Lung (tissue), 4 donors: ENCODE results near the gene ZNF780B. TPM values are rescaled to one million over a fixed set of nuclear protein-coding genes. Genes with fewer than 3 reads are reported as not detected.

Source experiments
- polyA plus RNA-seq, 2 donors: library from polyadenylated mRNA; stranded (reverse); fragments of 200-250 nt; gene quantifications; one replicate each; pipeline ENCODE4 v1.2.1, GENCODE V29; 2013
- total RNA-seq, 2 donors: library from RNA; depleted of rRNA in 1 of 2; stranded (reverse); fragments of >200 nt in 1 of 2; gene quantifications; one replicate each; pipeline ENCODE4 v1.2.1, GENCODE V29; 2014 to 2021
- donor health status: Bipolar disorder and iron deficiency.
- donor health status: healthy.
- donor health status: DM: yes; HTN: yes; CAD: no.

The ZNF780B gene
- total and polyA plus RNA-seq, 4 donors: 4.7 to 39.8 (median 16.3) TPM

Other genes starting within 250 kb of the ZNF780B start
- gene DYRK1B, start 222.1 kb downstream of the ZNF780B start, total RNA-seq: 10 to 100 TPM; 25.5 to 25.6 TPM
- 10 to 100 TPM in 1 of 2 donors, 1 to 10 TPM in 1; 7.9 to 16.1 TPM for gene DYRK1B, start 222.1 kb downstream of the ZNF780B start, polyA plus RNA-seq
- 100 to 1,000 TPM; 152 to 154 TPM for gene FBL, start 209.9 kb downstream of the ZNF780B start, total RNA-seq
- gene FBL, start 209.9 kb downstream of the ZNF780B start, polyA plus RNA-seq: 100 to 1,000 TPM; 249 to 253 TPM
- gene FCGBP, start 121.6 kb downstream of the ZNF780B start, total RNA-seq: 10 to 100 TPM; 49.5 to 65.8 TPM
- 1 to 10 TPM; 1.3 to 3.4 TPM for gene FCGBP, start 121.6 kb downstream of the ZNF780B start, polyA plus RNA-seq
- 10 to 100 TPM; 45.2 to 90.5 TPM for gene PSMC4, start 85.1 kb downstream of the ZNF780B start, total RNA-seq
- gene PSMC4, start 85.1 kb downstream of the ZNF780B start, polyA plus RNA-seq: 10 to 100 TPM; 83.9 to 95.4 TPM
- gene ZNF546, start 59.2 kb downstream of the ZNF780B start, total RNA-seq: 1 to 10 TPM; 4.2 to 9.2 TPM
- 1 to 10 TPM; 1.0 to 1.1 TPM for gene ZNF546, start 59.2 kb downstream of the ZNF780B start, polyA plus RNA-seq
- 10 to 100 TPM; 17.6 to 22.5 TPM for gene ZNF780A, start 34.7 kb upstream of the ZNF780B start, total RNA-seq
- 10 to 100 TPM; 10.4 to 32.9 TPM for gene ZNF780A, start 34.7 kb upstream of the ZNF780B start, polyA plus RNA-seq
- gene MAP3K10, start 135.2 kb upstream of the ZNF780B start, total RNA-seq: 10 to 100 TPM in 1 of 2 donors, 1 to 10 TPM in 1; 4.4 to 18.0 TPM
- 10 to 100 TPM in 1 of 2 donors, 1 to 10 TPM in 1; 6.9 to 15.7 TPM for gene MAP3K10, start 135.2 kb upstream of the ZNF780B start, polyA plus RNA-seq
- not detected for gene TTC9B, start 162.2 kb upstream of the ZNF780B start, total RNA-seq
- gene TTC9B, start 162.2 kb upstream of the ZNF780B start, polyA plus RNA-seq: not detected
- under 1 TPM; 0.52 to 0.68 TPM for gene CCNP, start 170.5 kb upstream of the ZNF780B start, total RNA-seq
- under 1 TPM; 0.07 to 0.28 TPM for gene CCNP, start 170.5 kb upstream of the ZNF780B start, polyA plus RNA-seq
- gene AKT2, start 229.1 kb upstream of the ZNF780B start, total RNA-seq: 100 to 1,000 TPM; 117 to 138 TPM
- gene AKT2, start 229.1 kb upstream of the ZNF780B start, polyA plus RNA-seq: 10 to 100 TPM; 62.3 to 69.7 TPM